Mononuclear cell (primary cell): ENCODE measurements around the gene MAP4K5. TPM values are rescaled to one million over a fixed set of nuclear protein-coding genes. Genes with fewer than 3 reads are reported as not detected.

ENCODE experiments used
- H3K27me3 ChIP-seq: 2 replicates; pipeline ENCODE4 v1.6.0; 2011; ENCODE audit warnings: low read length, control low read depth; ENCODE audit not compliant: insufficient read depth
- H3K4me1 ChIP-seq: 2 replicates; pipeline ENCODE4 v1.5.1; 2011; ENCODE audit warnings: mild to moderate bottlenecking, low read length, control low read depth; ENCODE audit not compliant: insufficient read depth
- H3K4me3 ChIP-seq: 2 replicates; pipeline ENCODE4 v1.5.1; 2011; ENCODE audit warnings: mild to moderate bottlenecking, low read length, moderate library complexity
- H3K9me3 ChIP-seq: 2 replicates; pipeline ENCODE4 v1.5.1; 2011; ENCODE audit warnings: low read depth, mild to moderate bottlenecking, control low read depth, low read length
- total RNA-seq: library from RNA; depleted of rRNA; stranded (reverse); fragments of >200 nt; gene quantifications from one replicate; pipeline ENCODE4 v1.2.3, GENCODE V29; 2012

The MAP4K5 gene
- total RNA-seq, 1 donor, result 53.0 TPM

DNA sequence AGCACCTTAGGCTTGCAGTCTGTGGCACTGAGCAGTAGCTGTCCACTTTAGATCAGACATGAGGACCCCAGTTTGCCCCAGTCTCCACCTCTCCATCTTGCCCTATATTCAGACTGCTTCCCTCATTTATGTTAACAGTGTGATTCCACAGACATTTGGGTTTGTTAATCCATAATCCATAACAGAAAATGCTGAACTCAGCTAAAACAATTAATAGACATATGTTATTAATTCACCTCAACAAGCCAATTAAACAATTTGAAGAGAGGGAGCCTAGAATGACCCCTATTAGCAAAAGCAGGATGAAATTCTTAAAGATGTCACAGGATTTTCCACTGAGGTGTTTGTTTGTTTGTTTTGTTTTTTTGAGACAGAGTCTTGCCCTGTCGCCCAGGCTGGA is 144.8 kb downstream of the MAP4K5 start:
- H3K4me3 ChIP-seq, result no peak overlapping the region
- H3K4me1 ChIP-seq, result no peaks in the 10 kb centered on the region
- no peaks in the 10 kb centered on the region for H3K27me3 ChIP-seq
- H3K9me3 ChIP-seq, result no peaks in the 10 kb centered on the region

DNA sequence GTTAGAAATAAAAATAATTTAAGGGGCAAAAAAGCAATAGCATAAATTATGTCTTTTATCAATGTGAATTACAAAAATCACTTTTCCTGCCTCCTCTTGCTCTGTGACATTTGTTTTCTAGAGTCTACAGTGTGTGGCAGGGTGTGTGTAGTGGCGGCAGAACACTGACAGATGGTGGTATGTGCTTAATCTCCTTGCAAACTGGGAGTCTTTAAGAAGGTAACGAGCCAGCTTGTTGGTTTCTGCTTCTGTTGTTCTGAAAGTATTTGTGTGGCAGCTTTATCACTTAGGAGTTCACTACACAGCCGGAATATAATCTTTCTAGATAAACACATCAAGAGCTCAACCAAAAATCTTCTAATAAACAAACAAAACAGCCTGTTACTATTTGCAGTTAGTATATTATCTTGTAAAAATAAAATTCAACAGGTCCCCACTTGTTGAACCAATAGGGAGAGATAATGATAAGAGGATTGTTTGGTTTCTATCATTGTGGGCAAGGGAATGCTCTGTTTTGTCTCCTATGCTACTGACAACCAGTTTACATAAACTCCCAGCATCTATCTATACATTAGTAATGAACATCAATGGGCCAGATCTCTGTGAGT is 148.6 kb downstream of the MAP4K5 start:
- H3K27me3 ChIP-seq, result no peaks in the 10 kb centered on the region
- H3K9me3 ChIP-seq, result no peaks in the 10 kb centered on the region
- H3K4me1 ChIP-seq, result no peaks in the 10 kb centered on the region
- no peak overlapping the region for H3K4me3 ChIP-seq

DNA sequence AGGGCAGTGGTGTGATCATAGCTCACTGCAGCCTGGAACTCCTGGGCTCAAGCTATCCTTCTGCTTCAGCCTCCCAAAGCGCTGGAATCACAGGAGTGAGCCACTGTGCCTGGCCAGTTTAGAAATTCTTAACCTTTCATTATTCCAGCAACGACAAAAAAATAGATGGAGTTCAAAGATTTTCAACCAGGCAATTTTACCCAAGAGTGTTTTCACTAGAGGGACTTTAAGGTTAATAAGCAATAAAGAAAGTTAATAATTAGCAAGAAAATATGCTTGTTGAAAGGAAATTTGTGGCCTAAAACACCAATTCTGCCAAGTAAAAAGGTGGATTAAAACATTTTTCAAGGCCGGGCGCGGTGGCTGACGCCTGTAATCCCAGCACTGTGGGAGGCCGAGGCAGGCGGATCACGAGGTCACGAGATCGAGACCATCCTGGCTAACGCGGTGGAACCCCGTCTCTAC is 150.5 kb downstream of the MAP4K5 start:
- Histone ChIP-seq H3K27me3 (no peaks in the 10 kb centered on the region), H3K9me3 (no peaks in the 10 kb centered on the region), H3K4me3 (no peak overlapping the region), H3K4me1 (no peaks in the 10 kb centered on the region)

GRCh38 chr14:50381008-50381407 is 151.4 kb downstream of the MAP4K5 start:
- Histone ChIP-seq H3K4me1 (no peaks in the 10 kb centered on the region), H3K27me3 (no peaks in the 10 kb centered on the region), H3K9me3 (no peaks in the 10 kb centered on the region), H3K4me3 (no peak overlapping the region)

DNA sequence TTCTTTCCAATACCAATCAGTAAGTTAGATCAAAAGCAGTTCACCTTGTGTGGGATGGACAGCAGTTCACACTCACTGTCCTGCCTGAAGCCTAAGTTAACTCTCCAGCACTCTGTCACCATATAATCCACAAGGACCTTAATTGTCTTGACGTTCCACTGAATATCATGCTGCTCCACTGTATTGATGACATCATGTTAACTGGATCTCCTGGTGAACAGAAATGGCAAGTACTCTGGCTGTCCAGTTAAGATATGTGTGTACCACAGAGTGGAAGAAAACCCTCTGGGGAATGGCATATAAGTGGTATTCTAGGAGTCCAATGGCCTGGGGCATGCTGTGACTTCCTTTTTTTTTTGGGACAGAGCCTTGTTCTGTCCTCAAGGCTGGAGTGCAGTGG is 151.9 kb downstream of the MAP4K5 start:
- H3K4me1 ChIP-seq, result no peaks in the 10 kb centered on the region
- H3K9me3 ChIP-seq, result no peaks in the 10 kb centered on the region
- H3K27me3 ChIP-seq, result no peaks in the 10 kb centered on the region
- H3K4me3 ChIP-seq, result no peak overlapping the region

DNA sequence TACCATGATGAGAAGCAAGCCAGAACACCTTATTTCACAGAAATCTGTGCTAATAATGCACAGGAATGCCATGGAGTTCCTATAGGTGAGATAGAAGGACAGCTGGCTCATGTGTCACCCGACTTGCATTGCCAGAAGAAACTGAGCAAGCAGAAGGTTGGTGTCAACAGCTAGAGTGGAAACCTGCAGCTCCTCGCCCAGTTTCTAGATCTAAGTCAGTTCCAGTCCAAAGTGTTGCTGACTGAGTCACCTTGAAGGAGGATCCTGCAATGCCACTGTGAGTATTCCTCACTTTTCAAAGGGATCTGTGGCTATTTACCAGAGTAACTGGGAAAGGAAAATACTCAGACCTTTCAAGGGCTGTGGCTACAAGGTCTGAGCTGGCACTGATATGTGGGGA is 152.8 kb downstream of the MAP4K5 start:
- H3K4me1 ChIP-seq, result no peaks in the 10 kb centered on the region
- no peaks in the 10 kb centered on the region for H3K9me3 ChIP-seq
- H3K27me3 ChIP-seq, result no peaks in the 10 kb centered on the region
- no peak overlapping the region for H3K4me3 ChIP-seq

DNA sequence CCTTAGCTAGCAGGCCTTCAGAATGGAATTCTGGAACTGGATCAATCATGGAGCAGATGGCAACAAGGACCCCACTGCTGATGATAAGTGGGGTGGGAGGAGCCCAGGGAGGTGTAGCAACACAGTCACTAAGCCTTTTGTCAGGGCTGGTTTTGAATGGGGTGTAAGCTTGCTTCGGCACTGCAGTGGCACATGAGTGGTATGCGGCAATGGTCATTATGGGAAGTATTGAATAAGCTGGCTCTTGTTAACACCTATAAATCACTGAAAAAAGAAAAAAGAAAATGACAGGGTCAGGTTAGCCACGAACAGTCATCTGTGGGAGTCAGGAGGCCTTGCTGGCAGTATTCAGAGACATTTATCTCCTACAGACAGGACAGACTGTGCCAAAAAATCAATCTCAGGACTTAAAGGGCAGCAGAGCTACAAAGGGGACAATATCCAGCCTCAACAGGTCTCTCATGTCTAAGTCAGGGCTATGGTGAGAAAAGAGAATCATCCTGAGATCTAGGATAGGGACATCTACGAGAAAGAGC is 154.8 kb downstream of the MAP4K5 start:
- Histone ChIP-seq H3K27me3 (no peaks in the 10 kb centered on the region), H3K4me1 (no peaks in the 10 kb centered on the region), H3K9me3 (no peaks in the 10 kb centered on the region), H3K4me3 (no peak overlapping the region)

DNA sequence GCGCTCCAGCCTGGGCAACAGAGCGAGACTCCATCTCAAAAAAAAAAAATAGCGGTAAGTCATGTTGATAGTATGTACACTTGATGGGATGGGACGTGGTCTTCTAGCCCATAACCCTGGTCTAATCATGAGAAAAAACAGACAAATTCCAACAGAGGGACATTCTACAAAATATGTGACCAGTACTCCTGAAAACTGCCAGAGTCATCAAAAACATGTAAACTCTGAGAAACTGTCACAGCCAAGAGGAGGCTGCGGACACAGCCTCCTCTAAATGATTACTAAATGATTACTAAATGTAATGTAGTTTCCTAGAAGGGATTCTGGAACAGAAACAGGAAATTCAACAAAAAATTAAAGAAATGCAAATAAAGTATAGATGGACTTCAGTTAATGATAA is 156.6 kb downstream of the MAP4K5 start:
- H3K27me3 ChIP-seq, result no peaks in the 10 kb centered on the region
- H3K4me1 ChIP-seq, result no peaks in the 10 kb centered on the region
- no peak overlapping the region for H3K4me3 ChIP-seq
- H3K9me3 ChIP-seq, result no peaks in the 10 kb centered on the region

DNA sequence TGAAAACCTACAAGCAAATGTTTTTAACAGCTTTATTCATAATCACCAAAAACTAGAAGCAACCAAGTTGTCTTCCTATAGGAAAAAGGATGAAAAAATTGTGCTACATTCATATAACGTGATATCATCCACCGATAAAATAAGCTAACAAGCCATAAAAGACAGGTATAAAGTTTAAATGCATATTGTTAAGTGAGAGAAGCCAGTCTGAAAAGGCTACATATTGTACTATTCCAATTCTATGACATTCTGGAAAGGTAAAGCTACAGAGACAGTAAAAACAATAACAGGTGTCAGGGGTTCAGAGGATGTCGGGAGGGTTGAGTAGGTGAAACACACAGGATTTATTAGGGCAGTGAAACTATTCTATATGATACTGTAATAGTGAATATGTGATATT is 158.4 kb downstream of the MAP4K5 start:
- H3K4me1 ChIP-seq, result no peaks in the 10 kb centered on the region
- H3K27me3 ChIP-seq, result no peaks in the 10 kb centered on the region
- H3K4me3 ChIP-seq, result no peak overlapping the region
- H3K9me3 ChIP-seq, result no peaks in the 10 kb centered on the region

DNA sequence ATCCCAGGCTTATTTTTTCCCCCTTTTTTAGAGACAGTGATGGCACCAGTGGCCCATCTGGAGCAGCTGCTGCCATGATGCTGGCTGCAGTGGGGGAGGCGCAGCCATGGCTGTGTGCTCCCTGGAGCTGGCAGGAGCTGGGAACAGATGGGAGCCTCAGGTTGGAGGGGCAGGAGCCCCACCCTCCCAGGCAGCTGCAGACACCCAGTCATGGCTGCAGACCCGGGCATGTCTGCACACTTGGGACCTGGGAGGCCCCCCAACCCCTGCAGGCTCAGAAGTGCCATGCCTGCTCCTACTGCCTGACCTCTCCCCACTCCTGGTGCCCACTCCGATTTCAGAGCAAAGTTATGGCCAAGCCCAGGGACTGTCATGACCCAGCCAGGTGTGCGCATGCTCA is 160.8 kb downstream of the MAP4K5 start:
- Histone ChIP-seq H3K27me3 (no peaks in the 10 kb centered on the region), H3K4me1 (peaks cover 5% of the 10 kb centered on the region), H3K9me3 (no peaks in the 10 kb centered on the region), H3K4me3 (no peak overlapping the region)

Other genes with a start within 250 kb of the MAP4K5 start
- gene L2HGDH, start 220.3 kb downstream of the MAP4K5 start, total RNA-seq, result 1.2 TPM
- gene DMAC2L, start 220.2 kb downstream of the MAP4K5 start, total RNA-seq, result 12.8 TPM
- gene CDKL1, start 135.7 kb downstream of the MAP4K5 start, total RNA-seq, result 4.6 TPM
- gene ATL1, start 27.6 kb upstream of the MAP4K5 start, total RNA-seq, result 5.7 TPM
- gene SAV1, start 135.7 kb upstream of the MAP4K5 start, total RNA-seq, result 23.1 TPM